GM21529 (cell line): Measurements from ENCODE around the gene RAI1.
A peak's percentile ranks its signal among the peaks of the same experiment; 100 is the strongest.

ENCODE experiments used
- ATAC-seq: cut with Tn5 transposase; IDR thresholded peaks from one replicate; pipeline ENCODE4 v1.9.1; 2021; ENCODE audit not compliant: unreplicated experiment

The RAI1 gene

DNA sequence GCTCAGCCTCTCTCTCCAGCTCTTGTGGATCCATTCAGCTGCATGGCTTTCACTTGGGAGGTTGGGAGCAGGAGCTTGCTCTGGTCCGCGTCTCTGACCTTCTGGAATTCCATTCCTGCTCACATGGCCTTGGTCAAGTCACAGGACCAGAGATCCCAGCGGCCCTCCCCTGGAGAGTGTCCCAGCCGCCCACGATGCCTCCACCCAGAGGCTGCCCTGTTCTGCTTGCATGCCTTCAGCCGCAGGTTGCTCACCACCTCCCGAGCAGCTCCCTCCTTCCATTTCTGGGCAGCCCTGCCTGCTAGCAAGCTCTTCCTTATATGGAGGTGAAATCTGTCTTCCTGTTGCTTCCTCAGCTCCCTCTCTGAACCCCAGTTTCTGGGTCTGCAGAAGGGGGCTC is 32.6 kb downstream of the RAI1 start:
- ATAC-seq: no peak

DNA sequence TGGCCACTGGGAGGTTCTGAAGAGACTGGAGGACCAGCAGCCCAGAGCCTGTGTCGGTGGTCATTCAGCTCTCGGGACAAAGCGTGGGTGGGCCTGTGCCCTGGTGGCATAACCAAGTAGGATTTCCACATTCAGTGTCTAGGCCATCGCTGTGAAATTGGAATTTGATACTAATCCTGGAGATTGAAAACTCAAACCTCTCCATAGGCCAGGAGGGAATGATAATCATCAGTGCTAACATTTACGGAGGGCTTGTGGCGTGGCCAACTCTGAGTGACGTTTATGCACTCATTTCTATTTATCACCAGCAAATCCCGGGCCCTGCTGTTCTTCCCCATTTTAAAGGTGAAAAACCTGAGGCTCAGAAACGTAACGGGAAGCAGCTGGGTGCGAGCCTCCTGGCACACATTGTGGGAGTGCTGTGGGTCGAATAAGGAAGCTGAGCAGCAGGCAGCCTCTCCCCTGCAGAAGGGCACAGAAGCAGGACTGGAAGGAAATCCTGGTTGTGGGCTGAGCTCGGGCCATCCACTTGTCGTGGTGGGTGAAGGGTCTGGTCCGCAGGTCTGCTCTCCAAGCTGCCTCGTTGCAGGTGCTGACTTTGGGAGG is 33.1 kb downstream of the RAI1 start:
- ATAC-seq: no peak

DNA sequence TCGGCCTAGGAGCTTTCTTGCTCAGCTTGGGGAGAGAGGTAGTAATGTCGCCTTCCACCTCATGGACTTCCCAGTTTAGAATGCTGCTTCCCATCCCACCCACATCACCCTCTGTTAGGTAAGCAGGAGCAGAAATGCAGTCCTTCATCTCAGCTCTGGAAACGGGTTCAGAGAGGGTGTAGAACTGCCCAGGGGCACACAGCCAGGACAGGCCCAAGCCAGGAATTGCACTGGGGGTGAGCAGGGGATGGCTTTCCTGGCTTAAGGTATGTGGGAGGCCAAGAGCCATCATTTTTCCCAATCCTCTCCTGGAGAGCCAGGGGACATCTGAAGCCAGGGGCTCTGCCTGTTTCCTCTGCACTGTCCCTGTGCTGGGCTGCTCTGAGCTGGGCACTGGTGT is 33.6 kb downstream of the RAI1 start:
- no peak for ATAC-seq

DNA sequence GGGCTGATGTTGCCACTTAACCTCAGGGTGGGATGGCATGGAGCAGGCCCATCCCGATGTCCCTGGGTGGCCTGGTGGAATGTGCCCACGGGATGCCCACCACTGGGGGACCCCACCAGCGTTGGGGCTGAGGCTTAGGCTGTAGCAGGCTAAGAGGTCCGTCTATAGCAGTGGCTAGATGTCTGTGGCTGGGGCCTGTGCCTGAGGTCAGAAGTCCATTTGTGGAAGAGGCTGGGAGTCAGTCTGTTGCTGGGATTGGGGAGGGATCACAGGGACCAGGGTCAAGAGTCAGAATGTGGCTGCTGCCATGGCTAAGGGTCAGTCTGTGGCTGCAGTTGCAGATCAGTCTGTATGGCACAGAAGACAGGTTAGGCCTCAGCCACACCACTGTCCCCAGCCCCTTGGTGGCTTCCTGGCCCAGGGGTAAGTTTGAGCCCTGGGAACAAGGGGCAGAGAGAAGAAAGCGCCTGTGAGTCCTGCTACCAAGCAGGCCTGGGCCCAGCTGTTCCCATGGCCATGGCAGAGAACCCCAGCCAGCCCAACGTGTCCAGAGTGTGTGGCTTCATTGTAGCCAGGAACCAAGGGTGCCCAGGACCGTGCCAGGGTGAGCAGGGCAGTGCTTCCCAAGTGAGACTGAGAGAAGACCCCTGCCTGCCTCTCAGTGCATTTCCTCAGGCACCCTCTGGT is 35.7 kb downstream of the RAI1 start:
- no peak for ATAC-seq

DNA sequence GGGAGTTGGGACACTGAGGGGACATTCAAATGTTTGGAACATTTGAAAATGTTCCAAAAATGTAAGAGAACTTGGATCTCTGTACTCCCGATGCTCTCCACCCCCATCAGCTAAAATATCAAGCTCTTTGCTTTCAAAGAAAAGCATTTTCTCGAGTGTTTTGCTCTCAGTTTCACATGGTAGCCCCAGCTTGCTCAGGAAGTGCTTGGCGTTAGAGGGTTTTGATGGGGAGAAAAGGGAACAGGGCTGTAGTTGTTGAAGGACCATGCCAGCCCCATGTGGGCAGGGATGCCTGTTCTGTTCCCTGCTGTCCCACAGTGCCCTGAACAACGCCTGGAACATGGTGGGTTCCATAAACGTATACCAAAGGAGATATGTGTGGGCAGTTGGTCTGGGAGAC is 37.0 kb downstream of the RAI1 start:
- ATAC-seq: no peak

DNA sequence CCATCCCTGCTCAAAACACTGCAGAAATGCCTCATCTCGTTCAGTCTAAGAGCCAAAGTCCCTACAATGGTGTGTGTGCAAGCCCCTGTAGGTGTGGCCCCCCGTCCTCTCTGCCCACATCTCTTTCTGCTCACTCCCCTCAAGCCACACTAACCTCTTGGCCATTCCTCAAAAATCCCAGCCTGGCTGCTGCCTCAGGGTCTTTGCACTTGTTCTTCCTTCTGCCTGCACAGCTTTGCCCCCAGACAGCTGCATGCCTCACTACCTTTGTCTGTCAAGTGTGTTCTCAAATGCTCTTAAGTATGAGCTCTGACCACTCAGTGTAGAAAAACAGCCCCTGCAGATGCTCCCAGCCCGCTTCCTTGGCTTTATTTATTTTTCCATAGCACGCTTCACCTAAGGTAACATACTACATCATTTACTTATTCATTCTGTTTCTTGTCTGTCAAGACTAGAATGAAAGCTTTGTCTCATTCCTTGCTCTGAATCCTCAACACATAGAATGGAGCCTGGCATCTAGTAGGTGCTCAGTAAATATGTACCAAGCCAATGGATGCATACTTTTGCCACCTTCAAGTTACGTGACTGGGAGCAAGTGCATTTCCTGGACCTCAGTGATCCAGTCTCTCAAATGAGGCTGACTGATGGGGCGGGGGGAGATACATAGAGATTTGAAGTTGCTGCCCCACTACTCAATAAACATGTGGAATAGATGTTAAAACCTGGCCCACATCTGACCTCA is 38.1 kb downstream of the RAI1 start:
- no peak for ATAC-seq

DNA sequence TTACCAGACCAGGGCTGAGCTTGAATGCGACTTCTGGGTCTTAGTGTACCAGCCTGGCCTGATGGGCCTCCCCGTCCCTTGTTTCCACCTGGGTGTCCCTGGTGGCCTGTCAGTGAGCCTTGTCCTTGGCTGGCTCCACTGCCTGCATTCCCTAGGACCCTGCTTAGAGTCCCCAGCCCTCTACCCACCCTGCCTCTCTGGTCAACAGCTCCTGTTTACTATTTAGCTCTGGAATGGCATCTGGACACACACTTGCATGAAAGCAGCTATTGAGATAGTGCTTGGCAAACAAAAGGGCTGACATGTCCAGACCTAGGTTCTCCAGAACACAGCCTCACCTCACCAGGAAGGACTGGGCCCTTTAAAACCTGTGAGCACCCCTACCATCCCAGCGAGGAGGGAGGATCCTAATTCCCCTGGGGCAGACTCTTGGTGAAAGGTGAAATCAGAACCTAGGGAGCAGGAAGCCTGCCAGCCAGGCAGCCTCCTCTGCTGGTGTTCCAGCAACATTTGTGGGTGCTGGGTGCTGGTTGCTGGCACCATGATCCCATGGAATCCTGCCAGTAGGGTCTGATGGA is 38.8 kb downstream of the RAI1 start:
- no peak for ATAC-seq

DNA sequence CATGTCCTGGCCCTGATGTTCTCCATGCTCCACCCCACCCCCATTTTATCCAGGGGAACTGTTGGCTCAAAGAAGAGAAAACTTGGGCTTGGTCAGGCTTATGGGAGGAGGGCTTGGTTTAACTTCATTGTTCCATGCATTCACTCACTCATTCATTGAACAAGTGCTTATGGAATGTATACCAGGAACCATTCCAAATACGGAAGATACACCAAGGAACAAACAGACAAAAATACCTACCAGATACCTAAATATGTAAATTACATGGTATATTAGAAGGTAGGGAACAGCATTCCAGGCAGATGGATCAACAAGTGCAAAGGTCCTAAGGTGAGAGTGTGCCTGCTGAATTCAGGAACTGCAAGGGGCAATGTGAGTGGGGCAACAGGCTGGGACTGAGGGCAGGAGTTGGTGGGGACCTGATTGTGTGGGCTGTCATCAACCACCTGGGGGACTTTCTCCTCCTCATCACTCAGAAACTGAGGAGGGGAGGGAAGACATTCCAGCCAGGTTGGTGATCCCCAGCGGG is 39.9 kb downstream of the RAI1 start:
- ATAC-seq: no peak

DNA sequence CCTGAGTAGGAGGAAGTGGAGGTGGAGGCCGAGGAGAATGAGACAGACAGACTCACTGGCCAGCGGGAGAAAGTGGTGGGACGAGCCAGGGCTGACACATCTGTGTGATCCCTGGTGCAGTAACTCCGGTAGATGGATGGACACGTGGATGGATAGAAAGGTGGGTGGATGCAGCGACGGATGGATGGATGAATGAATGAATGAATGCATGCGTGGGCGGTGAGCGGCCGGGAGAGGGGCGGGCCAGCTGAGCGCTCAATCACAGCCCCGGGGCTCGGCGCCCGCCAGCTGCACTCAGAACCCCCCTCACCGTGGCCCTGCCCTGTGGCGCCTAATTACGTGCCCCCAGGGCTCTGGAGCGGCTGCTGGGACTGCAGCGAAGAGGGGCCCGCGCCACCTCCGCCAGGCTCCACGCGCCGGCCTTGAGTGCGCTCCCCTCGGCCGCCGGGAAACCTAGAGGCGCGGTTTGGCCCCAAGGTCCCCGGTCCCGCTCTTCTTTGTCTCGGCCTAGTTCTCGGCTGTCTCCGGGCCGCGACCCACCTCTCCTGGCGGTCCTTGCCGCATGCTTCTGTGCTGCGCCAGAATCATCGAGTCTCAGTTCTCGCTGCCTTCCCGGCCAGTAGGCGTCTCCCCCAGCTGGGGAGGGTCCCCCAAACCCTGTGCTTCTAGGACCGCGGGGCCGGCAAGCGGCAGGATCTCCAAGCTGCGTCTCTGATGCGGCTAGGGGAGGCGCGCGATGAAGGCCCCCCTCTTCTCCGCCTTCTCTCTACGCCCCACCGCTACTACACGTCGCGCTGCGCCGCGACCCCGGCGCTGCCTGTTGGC is 41.0 kb downstream of the RAI1 start:
- no peak for ATAC-seq

DNA sequence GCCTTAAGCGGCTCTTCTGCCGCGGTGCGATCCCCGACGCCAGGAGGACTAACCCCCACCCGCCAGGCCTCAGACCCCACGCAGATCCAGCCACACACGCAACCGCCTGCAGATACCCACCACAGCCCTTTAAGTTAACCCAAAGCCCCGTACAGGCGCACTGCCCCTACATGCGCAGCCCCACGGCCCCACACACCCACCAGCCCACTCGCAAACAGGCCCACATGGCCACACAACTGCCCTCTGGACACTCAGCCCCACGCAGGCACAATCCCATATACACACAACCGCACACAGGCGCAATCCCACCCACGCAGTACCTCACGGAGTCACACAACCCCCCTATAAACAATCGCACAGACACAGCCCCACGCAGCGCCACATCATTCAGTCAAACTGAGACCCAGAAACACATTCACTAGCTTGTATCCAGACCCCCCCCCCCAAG is 41.7 kb downstream of the RAI1 start:
- ATAC-seq: no peak

DNA sequence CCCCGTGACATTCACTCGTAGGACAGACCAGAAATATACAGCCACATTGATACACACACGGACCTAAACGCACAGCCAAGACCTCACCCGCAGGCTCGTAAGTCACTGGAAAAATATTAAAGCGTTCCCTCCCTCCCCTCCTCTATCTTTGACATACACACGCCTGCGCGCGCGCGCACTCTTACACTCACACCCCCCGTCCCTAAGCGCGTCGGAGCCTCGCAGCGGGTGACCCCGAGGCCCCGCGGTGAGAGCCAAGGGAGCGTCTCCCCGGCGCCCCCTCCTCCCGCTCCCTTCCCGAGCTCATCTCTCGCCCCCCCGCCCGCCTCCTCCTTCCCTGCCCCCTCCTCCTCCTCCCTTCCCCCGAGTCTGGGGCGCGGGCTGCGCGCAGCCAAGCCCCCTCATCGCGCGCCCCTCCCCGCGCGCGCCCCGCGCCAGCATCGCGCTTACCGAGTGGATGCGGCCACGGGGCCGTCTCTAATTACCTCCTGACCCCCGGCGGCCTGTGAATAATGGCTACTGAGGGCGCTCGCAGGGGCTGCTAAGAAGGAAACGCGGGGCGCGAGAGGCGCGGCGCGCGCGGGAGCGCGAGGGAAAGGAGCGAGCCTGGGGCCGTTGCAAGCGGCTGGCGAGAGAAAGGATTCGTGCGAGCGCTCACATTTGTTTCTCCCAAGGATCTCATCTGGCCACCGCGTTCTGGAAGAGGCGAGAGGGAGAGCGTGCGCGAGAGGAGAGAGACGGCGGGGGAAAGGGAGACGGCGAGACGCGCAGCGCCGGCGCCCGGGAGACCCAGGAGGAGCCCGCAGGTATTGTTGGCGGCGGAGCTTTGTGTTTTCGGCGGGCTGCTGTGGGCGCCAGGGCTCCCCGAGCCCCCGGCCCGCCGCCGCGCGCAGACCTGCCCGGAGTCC is 42.4 kb downstream of the RAI1 start:
- peak; percentile 10 for ATAC-seq

DNA sequence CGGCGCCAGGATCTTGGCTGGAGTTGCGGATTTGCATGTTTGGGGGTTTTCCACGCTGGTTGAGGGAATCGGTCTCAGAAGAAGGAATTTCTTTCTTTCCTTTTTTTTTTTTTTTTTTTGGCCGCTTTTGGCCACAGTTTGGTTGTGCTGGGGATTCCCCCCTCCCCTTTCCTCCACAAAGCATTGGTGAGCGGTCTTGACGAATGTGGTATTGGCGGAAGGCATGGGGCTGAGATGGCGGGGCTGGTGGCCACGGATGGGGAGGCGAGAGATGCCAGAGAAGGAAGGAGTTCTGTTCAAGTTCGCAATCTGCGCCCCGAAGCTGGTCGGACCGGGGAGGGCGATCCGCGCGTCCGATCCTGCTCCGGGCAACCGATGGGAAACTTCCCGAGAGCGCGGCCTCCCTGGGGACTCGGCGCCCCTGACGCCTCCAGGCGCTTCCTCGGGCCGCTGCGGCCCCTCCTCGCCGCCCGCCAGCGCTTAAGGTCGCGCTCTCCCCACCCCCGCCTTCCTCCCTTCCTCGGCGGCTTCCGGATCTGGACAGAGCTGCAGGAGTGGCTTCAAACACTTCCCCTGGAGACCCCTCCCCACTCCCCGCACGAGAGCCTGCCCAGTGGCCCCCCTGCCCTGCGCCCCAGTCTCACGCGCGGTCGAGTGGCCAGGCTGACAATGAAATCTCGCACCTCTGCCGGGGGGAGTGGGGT is 43.2 kb downstream of the RAI1 start:
- ATAC-seq: peak; percentile 50

DNA sequence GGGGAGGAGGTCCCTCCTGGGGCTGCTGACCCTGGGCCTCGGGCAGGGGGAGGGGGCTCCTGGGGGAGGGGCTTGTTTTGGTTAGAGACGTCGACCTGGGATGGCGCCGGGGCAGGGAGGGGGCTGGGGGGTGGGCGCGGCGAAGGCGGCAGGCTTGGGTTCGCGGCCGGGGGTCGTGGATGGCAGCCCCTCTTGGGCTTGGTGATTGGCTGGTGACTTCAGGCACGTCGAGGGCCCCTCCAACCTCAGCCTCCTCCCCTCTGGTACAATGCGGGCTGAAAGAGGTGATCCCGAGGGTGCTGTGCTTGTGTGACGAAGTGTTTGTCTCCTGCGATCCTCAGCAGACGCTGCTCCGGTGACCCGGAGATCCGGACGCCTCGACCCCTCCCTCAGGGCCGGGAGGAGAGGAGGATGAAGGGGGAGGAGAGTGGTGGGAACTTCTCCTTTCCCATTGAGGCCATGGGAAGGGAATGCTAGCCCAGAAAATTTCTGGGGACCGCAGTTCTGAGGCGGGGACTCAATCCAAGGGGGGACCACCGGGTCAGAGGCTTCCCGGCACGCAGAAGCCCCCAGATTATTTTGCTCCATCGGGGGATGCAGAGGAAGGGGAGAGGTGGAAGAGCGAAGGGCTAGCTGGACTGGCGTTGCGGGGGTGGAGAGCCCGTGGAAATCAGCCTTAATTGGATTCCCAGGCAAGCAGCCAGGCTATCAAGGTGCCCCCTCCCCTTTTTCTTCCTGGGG is 43.9 kb downstream of the RAI1 start:
- no peak for ATAC-seq

DNA sequence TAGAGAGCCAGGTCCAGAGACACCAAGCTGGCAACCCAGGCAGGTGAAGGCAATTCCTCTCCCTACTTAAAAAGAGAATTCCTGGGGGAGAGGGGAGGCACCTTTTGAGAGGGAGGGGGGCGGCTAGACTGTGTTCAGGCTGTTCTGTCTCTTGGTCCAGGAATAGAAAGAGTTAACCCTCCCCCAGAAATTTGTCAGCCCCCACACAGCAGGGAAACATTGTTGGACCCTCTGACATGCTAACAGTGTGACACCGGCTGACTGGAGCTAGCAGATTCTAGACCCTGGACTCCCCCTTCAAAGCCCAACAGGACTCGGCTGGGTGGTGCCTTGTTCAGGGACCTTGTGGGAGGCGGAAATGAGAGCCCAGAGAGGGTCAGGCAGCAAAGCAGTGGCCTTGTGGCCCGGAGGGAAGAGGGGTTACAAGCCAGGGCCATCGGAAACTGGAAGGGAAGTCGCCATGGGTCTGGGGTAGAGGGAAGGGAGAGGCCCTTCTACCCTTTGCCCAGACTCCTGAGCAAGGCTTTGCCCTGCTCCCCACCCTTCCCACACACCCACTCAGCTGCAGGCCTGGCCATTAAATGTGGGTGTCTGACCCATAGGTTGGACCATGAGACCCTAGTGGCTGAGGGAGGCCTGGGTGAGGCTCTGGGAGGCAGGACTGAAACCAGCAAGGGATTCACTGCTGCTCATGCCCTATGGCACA is 44.6 kb downstream of the RAI1 start:
- ATAC-seq: no peak

DNA sequence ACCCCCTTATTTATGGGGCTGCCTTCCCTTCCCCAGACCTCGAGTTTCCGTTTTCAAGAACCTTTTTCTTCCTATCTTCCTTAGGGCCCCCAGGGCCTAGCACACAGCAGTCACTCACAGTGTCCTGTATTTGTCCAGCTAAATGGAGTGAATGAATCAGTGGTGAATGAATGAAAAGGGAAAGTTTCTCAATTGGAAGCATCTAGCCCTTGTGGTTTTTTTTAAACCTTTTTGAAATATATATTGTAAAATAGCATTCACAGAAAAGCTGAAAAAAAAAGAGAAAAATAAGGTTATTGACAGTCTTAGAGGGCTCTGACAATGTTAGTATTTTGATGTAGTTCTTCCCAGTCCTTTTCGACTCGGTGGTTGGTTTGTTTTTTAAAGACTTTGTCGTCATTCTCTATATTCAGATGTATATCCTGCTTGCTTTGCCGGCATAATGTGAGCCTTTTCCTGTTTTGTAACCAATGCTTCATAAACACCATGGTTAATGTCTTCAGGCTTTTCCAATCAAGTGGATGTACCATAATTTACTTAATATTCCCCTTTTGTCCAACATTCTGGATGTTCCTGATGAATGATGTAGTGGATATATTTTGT is 45.3 kb downstream of the RAI1 start:
- no peak for ATAC-seq

DNA sequence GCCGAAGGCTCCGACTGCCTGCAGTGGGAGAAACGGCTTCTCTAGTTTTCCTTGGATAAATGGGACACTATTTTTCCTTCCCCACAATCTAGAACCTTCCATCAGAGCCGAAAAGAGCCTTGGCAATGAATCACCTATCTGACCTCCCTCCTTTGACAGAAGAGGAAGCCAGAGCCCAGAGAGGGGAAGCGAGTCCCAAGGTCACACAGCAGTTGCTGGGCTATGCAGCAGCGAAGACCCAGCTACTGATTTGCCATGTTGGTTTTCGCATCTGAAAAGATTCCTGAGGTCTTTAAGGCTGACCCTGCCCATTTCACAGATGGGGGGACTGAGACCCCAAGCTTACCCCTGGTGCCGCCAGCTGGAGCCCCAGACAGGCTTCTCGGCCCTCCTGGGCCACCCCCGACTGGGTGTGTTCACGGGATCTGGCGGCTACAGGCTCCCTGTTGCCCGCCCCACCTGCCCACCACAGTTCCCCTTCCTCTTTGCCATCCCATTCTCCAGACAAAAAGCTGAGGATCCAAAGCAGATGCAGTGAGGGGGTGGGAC is 45.9 kb downstream of the RAI1 start:
- no peak for ATAC-seq

DNA sequence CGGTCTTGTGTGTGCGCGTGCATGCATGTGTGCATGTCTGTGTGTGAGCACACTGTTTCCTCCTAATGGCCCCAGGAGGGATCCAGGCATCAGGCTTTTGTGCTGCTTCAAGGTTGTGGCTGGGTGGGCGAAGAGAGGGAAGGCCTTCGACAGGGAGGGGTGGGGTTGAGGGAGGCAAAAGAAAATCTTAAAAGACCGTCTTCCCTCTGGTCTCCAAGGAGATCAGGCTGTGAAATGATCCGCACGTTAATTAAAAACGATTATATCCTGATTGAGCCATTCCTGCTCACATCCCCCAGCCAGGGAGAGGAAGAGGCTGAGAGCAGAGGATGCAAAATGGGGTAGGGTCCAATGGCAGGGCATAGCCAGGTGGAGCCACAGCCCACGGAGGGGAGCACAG is 46.9 kb downstream of the RAI1 start:
- ATAC-seq: no peak
